Measurements from ENCODE around the gene AGO3.

DNA sequence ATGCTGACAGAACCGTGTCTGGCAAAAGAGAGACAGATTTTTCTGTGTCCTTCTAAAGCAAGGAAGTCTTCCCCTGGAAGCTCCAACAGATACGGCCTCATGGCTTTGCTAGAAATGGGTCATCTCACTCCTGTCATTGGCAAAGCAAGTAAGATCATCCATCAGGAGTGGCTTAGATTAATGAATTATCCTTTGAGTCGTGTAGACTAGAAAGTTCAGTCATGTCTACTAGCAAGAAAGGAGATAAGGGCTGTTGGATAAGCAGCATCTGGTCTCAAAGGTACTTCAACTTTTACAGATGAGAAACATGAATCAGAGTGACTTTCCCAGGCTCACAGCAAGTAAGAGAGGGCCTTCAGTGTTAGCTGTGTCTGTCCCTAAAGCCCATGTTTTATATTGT lies 3.4 kb upstream of the AGO3 start:
- TF ChIP-seq, protein P1, sequence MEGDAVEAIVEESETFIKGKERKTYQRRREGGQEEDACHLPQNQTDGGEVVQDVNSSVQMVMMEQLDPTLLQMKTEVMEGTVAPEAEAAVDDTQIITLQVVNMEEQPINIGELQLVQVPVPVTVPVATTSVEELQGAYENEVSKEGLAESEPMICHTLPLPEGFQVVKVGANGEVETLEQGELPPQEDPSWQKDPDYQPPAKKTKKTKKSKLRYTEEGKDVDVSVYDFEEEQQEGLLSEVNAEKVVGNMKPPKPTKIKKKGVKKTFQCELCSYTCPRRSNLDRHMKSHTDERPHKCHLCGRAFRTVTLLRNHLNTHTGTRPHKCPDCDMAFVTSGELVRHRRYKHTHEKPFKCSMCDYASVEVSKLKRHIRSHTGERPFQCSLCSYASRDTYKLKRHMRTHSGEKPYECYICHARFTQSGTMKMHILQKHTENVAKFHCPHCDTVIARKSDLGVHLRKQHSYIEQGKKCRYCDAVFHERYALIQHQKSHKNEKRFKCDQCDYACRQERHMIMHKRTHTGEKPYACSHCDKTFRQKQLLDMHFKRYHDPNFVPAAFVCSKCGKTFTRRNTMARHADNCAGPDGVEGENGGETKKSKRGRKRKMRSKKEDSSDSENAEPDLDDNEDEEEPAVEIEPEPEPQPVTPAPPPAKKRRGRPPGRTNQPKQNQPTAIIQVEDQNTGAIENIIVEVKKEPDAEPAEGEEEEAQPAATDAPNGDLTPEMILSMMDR (IDR thresholded peaks at IDR 0.05): no peak
- TF ChIP-seq POLR2A (IDR thresholded peaks at IDR 0.05; ENCODE audit: low read depth): no peak
- no peak for TF ChIP-seq EP300 (IDR thresholded peaks at IDR 0.05)
- no peak for TF ChIP-seq POLR2AphosphoS5 (IDR thresholded peaks at IDR 0.05)
